ENCODE measurements around the gene OR2T5.
"Not testable (repeated sequence)": the region's sequence is repeated elsewhere in the genome, so short reads cannot be mapped to it uniquely, and the experiment has no call there.

- not testable (repeated sequence) for TF ChIP-seq CTCF (IDR thresholded peaks at IDR 0.05; ENCODE audit: borderline replicate concordance, extremely low read depth, low read length, poor library complexity, severe bottlenecking); EZH2 (IDR thresholded peaks at IDR 0.05; ENCODE audit: borderline replicate concordance, low read depth, low read length, severe bottlenecking)
These were observed 12.1 kb downstream of the OR2T5 start for GRCh38 chr1:248500305-248501035.

All from DND-41 (cell line).